H1 (cell line): ENCODE results near the gene TEX47. TPM values are rescaled to one million over a fixed set of nuclear protein-coding genes. Genes with fewer than 3 reads are reported as not detected.

ENCODE experiments used
- CTCF ChIA-PET: fragments of 300-600 bp; sonication (Branson Sonifier 250); formaldehyde crosslinking; loops from one replicate; lab custom pipeline; 2021; ENCODE audit not compliant: partially characterized antibody; lab: Charles Lee
- POLR2A ChIA-PET: fragments of 300-600 bp; sonication (Branson Sonifier 250); formaldehyde crosslinking; loops from one replicate; lab custom pipeline; 2021; ENCODE audit warnings: inconsistent platforms; ENCODE audit not compliant: partially characterized antibody; lab: Charles Lee
- DNase-seq, 2 experiments: peaks; one replicate each; pipeline versions ENCODE4 v3.0.0 to v3.0.0-alpha.2; 2010 to 2022; ENCODE audit warnings: low spot score in 2 of 2, low read depth in 1 of 2, mixed read lengths in 1 of 2
- FAIRE-seq: peaks from 2 replicates; lab custom pipeline; 2011; peaks lifted over from hg19 to GRCh38; lab: Jason Lieb, UNC
- H2AFZ ChIP-seq: 2 replicates; pipeline ENCODE4 v1.8.1; 2012; ENCODE audit warnings: low read length, inconsistent platforms
- H2AK5ac ChIP-seq: 2 replicates; pipeline ENCODE4 v1.6.1; 2013; ENCODE audit warnings: low read depth, low read length
- H2BK120ac ChIP-seq: replicated peaks from 2 replicates; pipeline ENCODE3; 2013; ENCODE audit warnings: low read depth, low read length, inconsistent platforms
- H2BK12ac ChIP-seq: 2 replicates; pipeline ENCODE4 v1.6.1; 2013; ENCODE audit warnings: low read depth, low read length
- H2BK15ac ChIP-seq: 2 replicates; pipeline ENCODE4 v1.6.1; 2013; ENCODE audit warnings: low read length
- H2BK20ac ChIP-seq: 2 replicates; pipeline ENCODE4 v1.6.1; 2013; ENCODE audit warnings: low read length
- H2BK5ac ChIP-seq: 2 replicates; pipeline ENCODE4 v1.6.1; 2013; ENCODE audit warnings: low read depth, low read length
- H3K14ac ChIP-seq: 2 replicates; pipeline ENCODE4 v1.6.1; 2013; ENCODE audit warnings: inconsistent platforms; ENCODE audit not compliant: insufficient read length
- H3K18ac ChIP-seq: 2 replicates; pipeline ENCODE4 v1.6.1; 2013; ENCODE audit warnings: low read length; ENCODE audit errors: extremely low read depth
- H3K23ac ChIP-seq: 2 replicates; pipeline ENCODE4 v1.6.1; 2013; ENCODE audit warnings: inconsistent platforms; ENCODE audit not compliant: insufficient read length
- H3K23me2 ChIP-seq: 2 replicates; pipeline ENCODE4 v1.6.1; 2013; ENCODE audit warnings: low read depth, low read length
- H3K27ac ChIP-seq: 2 replicates; pipeline ENCODE4 v1.6.1; 2011; ENCODE audit warnings: low read depth, low read length, inconsistent platforms
- H3K27me3 ChIP-seq, 4 experiments: replicated peaks in 1 of 4; 1 replicate in 1 of 4; 2 replicates in 3 of 4; pipeline versions ENCODE4 v1.6.1 to v1.8.1; 2011 to 2013; ENCODE audit warnings: low read length in 3 of 4, mild to moderate bottlenecking in 3 of 4, inconsistent platforms in 2 of 4, mixed read lengths in 2 of 4, moderate library complexity in 1 of 4; ENCODE audit not compliant: control insufficient read depth in 3 of 4, insufficient read depth in 3 of 4; ENCODE audit errors: extremely low read depth in 1 of 4
- H3K36me3 ChIP-seq, 4 experiments: 2 replicates each; pipeline versions ENCODE4 v1.6.1 to v1.8.1; 2011 to 2013; ENCODE audit warnings: mild to moderate bottlenecking in 4 of 4, low read length in 3 of 4, moderate library complexity in 2 of 4, control low read depth in 1 of 4, inconsistent platforms in 1 of 4; ENCODE audit not compliant: insufficient read depth in 4 of 4, control insufficient read depth in 2 of 4
- H3K4ac ChIP-seq: replicated peaks from 2 replicates; pipeline ENCODE3; 2013; ENCODE audit warnings: low read length, low read depth, mixed read lengths, inconsistent platforms; ENCODE audit not compliant: insufficient read length
- H3K4me1 ChIP-seq, 4 experiments: replicated peaks in 1 of 4; 1 replicate in 1 of 4; 2 replicates in 3 of 4; pipeline versions ENCODE4 v1.6.1 to v1.8.1; 2011 to 2013; ENCODE audit warnings: low read length in 3 of 4, inconsistent platforms in 2 of 4, mixed read lengths in 1 of 4; ENCODE audit not compliant: insufficient read depth in 4 of 4, control insufficient read depth in 3 of 4
- H3K4me2 ChIP-seq, 2 experiments: 2 replicates each; pipeline versions ENCODE4 v1.6.1 to v1.8.1; 2011 to 2013; ENCODE audit warnings: low read depth in 2 of 2, low read length in 2 of 2, control low read depth in 1 of 2, inconsistent platforms in 1 of 2, mild to moderate bottlenecking in 1 of 2; ENCODE audit not compliant: insufficient read depth in 1 of 2
- H3K4me3 ChIP-seq, 4 experiments: fragments of 200-600, 300-600 bp in 1 of 4; sonication (generic), shearing (Covaris generic), sonication (Bioruptor Twin) in 1 of 4; 2 replicates each; pipeline versions ENCODE4 v1.5.1 to v1.8.1; 2011 to 2016; ENCODE audit warnings: low read length in 4 of 4, low read depth in 3 of 4, control low read depth in 2 of 4, inconsistent platforms in 2 of 4, mild to moderate bottlenecking in 2 of 4, mixed read lengths in 1 of 4, moderate library complexity in 1 of 4; ENCODE audit not compliant: insufficient read depth in 2 of 4; ENCODE audit errors: extremely low read depth in 1 of 4
- H3K56ac ChIP-seq: replicated peaks from 2 replicates; pipeline ENCODE3; 2013; ENCODE audit warnings: low read depth, mild to moderate bottlenecking, mixed read lengths, low read length, inconsistent platforms; ENCODE audit not compliant: insufficient read length
- H3K79me1 ChIP-seq: 2 replicates; pipeline ENCODE4 v1.6.1; 2013; ENCODE audit warnings: low read depth, low read length, control low read depth
- H3K79me2 ChIP-seq, 2 experiments: 2 replicates each; pipeline versions ENCODE4 v1.6.1 to v1.8.1; 2012 to 2013; ENCODE audit warnings: low read length in 2 of 2, mild to moderate bottlenecking in 2 of 2, inconsistent platforms in 1 of 2; ENCODE audit not compliant: insufficient read depth in 2 of 2, control insufficient read depth in 1 of 2
- H3K9ac ChIP-seq, 4 experiments: replicated peaks in 1 of 4; 1 replicate in 1 of 4; 2 replicates in 3 of 4; pipeline versions ENCODE4 v1.6.1 to v1.8.1; 2011 to 2013; ENCODE audit warnings: low read depth in 3 of 4, low read length in 3 of 4, control low read depth in 2 of 4, mild to moderate bottlenecking in 2 of 4, moderate library complexity in 2 of 4, inconsistent platforms in 1 of 4; ENCODE audit errors: extremely low read depth in 1 of 4
- H3K9me3 ChIP-seq, 2 experiments: 2 replicates each; pipeline versions ENCODE4 v1.6.1 to v1.8.1; 2012 to 2013; ENCODE audit warnings: mild to moderate bottlenecking in 2 of 2, moderate library complexity in 2 of 2, control low read depth in 1 of 2, inconsistent platforms in 1 of 2, low read depth in 1 of 2, low read length in 1 of 2, mixed read lengths in 1 of 2; ENCODE audit not compliant: insufficient read depth in 2 of 2
- H4K20me1 ChIP-seq, 2 experiments: replicated peaks in 1 of 2; 2 replicates each; pipeline versions ENCODE3 to v1.8.1; 2011 to 2013; ENCODE audit warnings: inconsistent platforms in 2 of 2, low read length in 2 of 2, mild to moderate bottlenecking in 1 of 2; ENCODE audit not compliant: insufficient read depth in 2 of 2, control insufficient read depth in 1 of 2
- H4K5ac ChIP-seq: 2 replicates; pipeline ENCODE4 v1.6.1; 2013; ENCODE audit warnings: low read length, low read depth, mixed read lengths, inconsistent platforms; ENCODE audit not compliant: insufficient read length
- H4K8ac ChIP-seq: 2 replicates; pipeline ENCODE4 v1.8.0; 2013; ENCODE audit warnings: mild to moderate bottlenecking, moderate library complexity, low read length, inconsistent platforms; ENCODE audit not compliant: insufficient read depth; ENCODE audit errors: extremely low read depth
- H4K91ac ChIP-seq: replicated peaks from 2 replicates; pipeline ENCODE3; 2013; ENCODE audit warnings: low read length, mixed read lengths, inconsistent platforms; ENCODE audit not compliant: insufficient read length
- BRCA1 ChIP-seq: IDR thresholded peaks from 2 replicates; pipeline ENCODE4 v1.6.1; 2012; ENCODE audit warnings: low read depth, low read length, improper control_type of control experiment
- CBX8 ChIP-seq: fragments of 300-800, 300-1000 bp; sonication (generic); IDR thresholded peaks from 2 replicates; pipeline ENCODE4 v1.7.1; 2016; ENCODE audit warnings: low read depth, low read length, borderline replicate concordance
- EGR1 ChIP-seq: IDR thresholded peaks from 2 replicates; pipeline ENCODE4 v1.6.1; 2011; ENCODE audit warnings: low read depth, low read length, borderline replicate concordance
- EZH2 ChIP-seq: fragments of 200-600 bp; sonication (generic); IDR thresholded peaks from 2 replicates; pipeline ENCODE4 v1.7.1; 2012; ENCODE audit warnings: low read depth, mild to moderate bottlenecking, moderate library complexity, low read length, inconsistent platforms; ENCODE audit not compliant: severe bottlenecking
- JUND ChIP-seq: IDR thresholded peaks from 2 replicates; pipeline ENCODE4 v1.6.1; 2011; ENCODE audit warnings: mild to moderate bottlenecking, improper control_type of control experiment, low read length
- KDM1A ChIP-seq: fragments of 200-600, 300-600 bp; sonication (generic); IDR thresholded peaks from 2 replicates; pipeline ENCODE4 v1.7.1; 2016; ENCODE audit warnings: mild to moderate bottlenecking, low read length, borderline replicate concordance
- KDM5A ChIP-seq: fragments of 200-600 bp; IDR thresholded peaks from 2 replicates; pipeline ENCODE4 v1.7.1; 2012; ENCODE audit warnings: mild to moderate bottlenecking, low read length, inconsistent platforms, mixed read lengths
- NRF1 ChIP-seq: IDR thresholded peaks from 2 replicates; pipeline ENCODE4 v1.6.1; 2011; ENCODE audit warnings: mild to moderate bottlenecking, low read depth, low read length, improper control_type of control experiment
- POLR2A ChIP-seq, 2 experiments: IDR thresholded peaks; 1 replicate in 1 of 2; 2 replicates in 1 of 2; pipeline ENCODE4 v1.6.1; 2011; ENCODE audit warnings: low read depth in 2 of 2, low read length in 2 of 2, mild to moderate bottlenecking in 2 of 2; ENCODE audit errors: control extremely low read depth in 1 of 2
- POU5F1 ChIP-seq: IDR thresholded peaks from 2 replicates; pipeline ENCODE4 v1.6.1; 2011; ENCODE audit warnings: low read depth, mild to moderate bottlenecking, low read length, moderate library complexity
- TBP ChIP-seq: IDR thresholded peaks from 2 replicates; pipeline ENCODE4 v1.6.1; 2011; ENCODE audit warnings: low read depth, low read length, improper control_type of control experiment
- polyA plus RNA-seq, 7 experiments: library from polyadenylated mRNA; depleted of rRNA in 3 of 7; stranded (reverse) in 5 of 7; unstranded in 2 of 7; fragments of >200 nt in 5 of 7; fragments of 200-250 nt in 2 of 7; gene quantifications; 1 replicate in 5 of 7; 2 replicates in 1 of 7; 4 replicates in 1 of 7; pipeline versions ENCODE4 v1.2.1 to v1.2.3, GENCODE V29; 2011 to 2013; ENCODE audit warnings: missing spikeins in 2 of 7, mixed read lengths in 2 of 7
- total RNA-seq: library from RNA; stranded (reverse); fragmentation: NEBNext Ultra II Directional; extraction: Animal tissue kit (Norgen Biotek cat#: 25700); gene quantifications from 2 replicates; pipeline ENCODE4 v1.2.1, GENCODE V29; 2021
- TF ChIP-seq, protein P1 (sequence below): IDR thresholded peaks from 2 replicates; pipeline ENCODE4 v1.6.1; 2012; ENCODE audit warnings: inconsistent platforms
- TF ChIP-seq, protein P2 (sequence below): IDR thresholded peaks from 2 replicates; pipeline ENCODE4 v1.6.1; 2011; ENCODE audit warnings: low read length, improper control_type of control experiment

Gene TEX47
- total and polyA plus RNA-seq, 2 of the 8 experiments (the other 6 are each of a cell fraction or from before 2014, with no cell fraction given): not detected

DNA sequence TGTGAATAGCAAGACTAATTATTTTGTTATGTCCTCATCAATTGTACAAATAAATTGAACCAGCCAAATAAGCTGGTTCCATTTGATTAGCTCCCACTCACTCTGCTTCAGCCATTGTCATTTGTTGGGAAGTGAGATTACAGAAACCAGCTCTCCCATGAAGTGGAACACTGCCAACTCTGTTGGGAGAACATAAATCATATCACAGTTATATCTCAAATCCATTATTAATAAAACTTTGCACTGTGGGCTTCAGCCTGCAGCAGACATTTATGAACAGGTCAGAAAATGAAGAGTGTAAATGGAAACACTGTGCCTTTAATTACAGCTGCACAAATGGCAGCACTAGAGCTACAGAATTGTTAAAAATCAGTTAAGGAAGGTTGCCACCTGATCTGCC, 46.7 kb upstream of the TEX47 start:
- no peaks in the 10 kb centered on the region for H3K79me1 ChIP-seq
- no peak overlapping the region for H3K23ac ChIP-seq
- no peak overlapping the region for H4K5ac ChIP-seq
- H4K20me1 ChIP-seq: no peaks in the 10 kb centered on the region
- H3K23me2 ChIP-seq: no peaks in the 10 kb centered on the region
- no peak overlapping the region for H3K14ac ChIP-seq
- no peak overlapping the region for H2AK5ac ChIP-seq
- POLR2A ChIA-PET: no interaction called here
- H4K8ac ChIP-seq: no peak overlapping the region
- no peaks in the 10 kb centered on the region for H3K36me3 ChIP-seq
- H3K9ac ChIP-seq: no peak overlapping the region
- H3K79me2 ChIP-seq: no peaks in the 10 kb centered on the region
- H2BK120ac ChIP-seq: no peak overlapping the region
- H2AFZ ChIP-seq: no peak overlapping the region
- H3K4me3 ChIP-seq: no peak overlapping the region
- no peaks in the 10 kb centered on the region for H3K27me3 ChIP-seq
- H2BK20ac ChIP-seq: no peak overlapping the region
- H3K4ac ChIP-seq: no peak overlapping the region
- no peak overlapping the region for H3K4me2 ChIP-seq
- DNase-seq: no peak
- CTCF ChIA-PET: interaction anchor here (0.9 kb wide), 1 partner anchor 18 kb away, joined by 3 read pairs; no protein-coding TSS in a partner anchor
- no peak overlapping the region for H2BK15ac ChIP-seq
- no peak for FAIRE-seq
- H3K4me1 ChIP-seq: no peaks in the 10 kb centered on the region
- no peak overlapping the region for H3K56ac ChIP-seq
- H3K27ac ChIP-seq: no peak overlapping the region
- H3K18ac ChIP-seq: no peak overlapping the region
- H3K9me3 ChIP-seq: no peaks in the 10 kb centered on the region
- no peak overlapping the region for H4K91ac ChIP-seq
- no peak overlapping the region for H2BK12ac ChIP-seq
- H2BK5ac ChIP-seq: no peak overlapping the region
- TF ChIP-seq CBX8: no peak
- TF ChIP-seq POLR2A (IDR thresholded peaks at IDR 0.05; ENCODE audit: control extremely low read depth in 1 of 2, low read depth in 2 of 2, low read length in 2 of 2): no peak
- TF ChIP-seq TBP: no peak
- TF ChIP-seq KDM5A: no peak
- TF ChIP-seq JUND: no peak
- TF ChIP-seq, protein P1, sequence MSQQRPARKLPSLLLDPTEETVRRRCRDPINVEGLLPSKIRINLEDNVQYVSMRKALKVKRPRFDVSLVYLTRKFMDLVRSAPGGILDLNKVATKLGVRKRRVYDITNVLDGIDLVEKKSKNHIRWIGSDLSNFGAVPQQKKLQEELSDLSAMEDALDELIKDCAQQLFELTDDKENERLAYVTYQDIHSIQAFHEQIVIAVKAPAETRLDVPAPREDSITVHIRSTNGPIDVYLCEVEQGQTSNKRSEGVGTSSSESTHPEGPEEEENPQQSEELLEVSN: no peak
- no peak for TF ChIP-seq KDM1A
- no peak for TF ChIP-seq EZH2
- TF ChIP-seq BRCA1: no peak
- no peak for TF ChIP-seq EGR1
- TF ChIP-seq NRF1: no peak
- TF ChIP-seq POU5F1: no peak
- TF ChIP-seq, protein P2, sequence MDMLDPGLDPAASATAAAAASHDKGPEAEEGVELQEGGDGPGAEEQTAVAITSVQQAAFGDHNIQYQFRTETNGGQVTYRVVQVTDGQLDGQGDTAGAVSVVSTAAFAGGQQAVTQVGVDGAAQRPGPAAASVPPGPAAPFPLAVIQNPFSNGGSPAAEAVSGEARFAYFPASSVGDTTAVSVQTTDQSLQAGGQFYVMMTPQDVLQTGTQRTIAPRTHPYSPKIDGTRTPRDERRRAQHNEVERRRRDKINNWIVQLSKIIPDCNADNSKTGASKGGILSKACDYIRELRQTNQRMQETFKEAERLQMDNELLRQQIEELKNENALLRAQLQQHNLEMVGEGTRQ: no peak
